Astrocyte of the spinal cord (primary cell): ENCODE measurements around the gene SH3RF3.

Experiments
- DNase-seq: peaks from one replicate; pipeline ENCODE4 v3.0.0; 2011; ENCODE audit warnings: low read depth, low spot score
- H3K4me3 ChIP-seq: 2 replicates; pipeline ENCODE4 v1.5.1; 2011; ENCODE audit warnings: low read depth, mild to moderate bottlenecking, low read length, moderate library complexity
- in situ Hi-C: cut with HindIII; loops from 2 replicates; pipeline ENCODE4 v1.10.0; 2017; ENCODE audit warnings: low sequenced_read_pairs
- TF ChIP-seq, protein P1 (sequence below): IDR thresholded peaks from 2 replicates; pipeline ENCODE4 v1.5.1; 2012; ENCODE audit warnings: low read depth, mild to moderate bottlenecking, low read length, inconsistent platforms

Gene SH3RF3

GRCh38 chr2:109516445-109517117 is 387.6 kb downstream of the SH3RF3 start:
- TF ChIP-seq, protein P1, sequence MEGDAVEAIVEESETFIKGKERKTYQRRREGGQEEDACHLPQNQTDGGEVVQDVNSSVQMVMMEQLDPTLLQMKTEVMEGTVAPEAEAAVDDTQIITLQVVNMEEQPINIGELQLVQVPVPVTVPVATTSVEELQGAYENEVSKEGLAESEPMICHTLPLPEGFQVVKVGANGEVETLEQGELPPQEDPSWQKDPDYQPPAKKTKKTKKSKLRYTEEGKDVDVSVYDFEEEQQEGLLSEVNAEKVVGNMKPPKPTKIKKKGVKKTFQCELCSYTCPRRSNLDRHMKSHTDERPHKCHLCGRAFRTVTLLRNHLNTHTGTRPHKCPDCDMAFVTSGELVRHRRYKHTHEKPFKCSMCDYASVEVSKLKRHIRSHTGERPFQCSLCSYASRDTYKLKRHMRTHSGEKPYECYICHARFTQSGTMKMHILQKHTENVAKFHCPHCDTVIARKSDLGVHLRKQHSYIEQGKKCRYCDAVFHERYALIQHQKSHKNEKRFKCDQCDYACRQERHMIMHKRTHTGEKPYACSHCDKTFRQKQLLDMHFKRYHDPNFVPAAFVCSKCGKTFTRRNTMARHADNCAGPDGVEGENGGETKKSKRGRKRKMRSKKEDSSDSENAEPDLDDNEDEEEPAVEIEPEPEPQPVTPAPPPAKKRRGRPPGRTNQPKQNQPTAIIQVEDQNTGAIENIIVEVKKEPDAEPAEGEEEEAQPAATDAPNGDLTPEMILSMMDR: peak; percentile 58
- DNase-seq: no peak
- in situ Hi-C loops: no loop called here
- no peak overlapping the region for H3K4me3 ChIP-seq

DNA sequence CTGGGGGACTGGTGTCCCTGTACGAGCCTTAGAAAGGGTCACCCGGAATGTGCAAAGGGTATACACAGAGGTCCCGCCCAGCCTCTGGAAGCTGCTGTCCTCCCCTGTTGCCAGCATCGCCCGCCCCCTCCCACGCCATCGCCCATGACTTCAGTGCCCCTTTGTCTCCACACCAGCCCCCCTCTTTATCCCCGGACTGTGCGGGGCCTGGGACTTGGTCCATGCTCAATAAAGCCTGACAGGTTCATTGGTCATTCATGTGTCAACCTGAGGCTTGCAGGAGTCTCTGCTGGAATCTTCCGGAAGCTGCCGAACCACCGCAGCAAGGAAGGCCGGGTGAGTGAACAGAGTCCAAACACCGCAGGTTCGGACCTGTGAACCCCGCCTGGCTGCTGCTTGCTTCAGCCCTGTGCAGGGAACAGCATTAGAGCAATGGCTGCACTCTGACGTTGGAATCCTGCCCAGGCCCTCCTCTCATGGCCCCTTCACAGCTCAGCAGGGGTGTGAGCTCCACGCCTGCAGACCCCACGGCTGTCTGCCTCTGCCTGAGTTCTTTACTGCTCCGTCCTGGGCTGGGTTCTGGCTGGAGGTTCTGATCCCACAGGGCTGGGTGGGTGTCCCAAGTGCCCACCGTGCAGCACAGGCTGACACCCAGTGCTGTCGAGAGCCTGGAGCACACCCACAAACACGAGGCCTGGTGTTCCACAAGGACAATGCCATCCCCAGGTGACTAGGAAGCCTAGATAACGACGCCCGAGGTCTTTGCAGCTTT is 388.3 kb downstream of the SH3RF3 start:
- DNase-seq: no peak
- TF ChIP-seq, protein P1: no peak
- in situ Hi-C loops: no loop called here

GRCh38 chr2:109519513-109519912 is 390.5 kb downstream of the SH3RF3 start:
- in situ Hi-C loops: no loop called here
- H3K4me3 ChIP-seq: no peak overlapping the region
- TF ChIP-seq, protein P1: no peak
- DNase-seq: no peak

More for the DNA sequence above, 388.3 kb downstream of the SH3RF3 start:
- no peak overlapping the region for H3K4me3 ChIP-seq

DNA sequence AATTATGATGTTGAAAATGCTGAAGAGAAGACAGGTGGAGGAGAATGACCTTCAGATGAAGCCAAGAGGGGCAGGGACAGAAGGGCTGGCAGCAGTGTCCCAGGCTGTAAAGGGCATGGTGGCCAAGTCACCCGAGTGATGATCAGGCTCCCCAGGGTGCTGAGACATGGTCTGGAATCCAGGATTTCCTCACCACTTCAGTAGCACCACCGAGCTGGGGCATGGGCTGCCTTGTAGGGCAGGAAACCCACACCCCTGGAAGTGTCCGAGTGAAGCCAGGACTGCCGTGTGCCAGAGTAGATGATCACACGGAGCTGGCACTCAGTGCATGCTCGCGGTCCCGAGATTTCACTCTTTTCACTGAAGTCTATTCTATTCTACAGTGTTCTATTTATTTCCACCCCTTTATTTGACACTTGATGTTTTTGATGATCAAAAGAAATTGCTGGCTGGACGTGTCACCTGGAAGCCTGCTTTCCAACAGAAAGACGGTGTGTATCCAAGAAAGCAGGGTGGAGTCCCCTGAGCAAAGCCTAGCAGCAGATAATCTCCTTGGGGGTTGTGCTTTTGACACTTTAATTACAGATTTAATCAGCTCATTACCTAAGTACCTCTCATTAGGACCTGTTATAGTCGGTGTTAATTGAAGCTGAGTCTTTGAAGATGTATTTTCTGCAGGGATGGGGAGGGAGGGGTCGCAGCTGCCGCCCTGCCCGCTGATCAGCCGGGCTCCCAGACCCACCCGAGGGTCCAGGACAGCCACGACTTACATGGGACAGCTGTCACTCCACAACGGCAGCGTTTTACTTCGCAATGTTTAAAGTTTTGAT is 392.4 kb downstream of the SH3RF3 start:
- in situ Hi-C loops: no loop called here
- TF ChIP-seq, protein P1: no peak
- H3K4me3 ChIP-seq: no peak overlapping the region
- DNase-seq: no peak

DNA sequence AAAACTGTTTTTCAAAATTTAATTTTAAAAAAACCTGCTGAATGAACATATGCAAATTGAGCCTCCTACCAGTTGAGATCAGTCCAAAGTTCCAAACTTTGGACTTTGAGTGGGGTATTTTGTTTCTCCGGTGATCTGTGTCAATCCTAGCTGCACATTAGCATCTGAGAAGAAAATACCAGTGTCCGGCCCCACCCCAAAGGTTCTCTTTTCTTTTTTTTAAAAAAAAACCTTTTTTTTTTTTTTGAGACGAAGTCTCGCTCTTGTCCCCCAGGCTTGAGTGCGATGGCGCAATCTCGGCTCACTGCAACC is 393.0 kb downstream of the SH3RF3 start:
- no peak for DNase-seq
- no peak overlapping the region for H3K4me3 ChIP-seq
- in situ Hi-C loops: no loop called here
- TF ChIP-seq, protein P1: no peak

- no peak overlapping the region for H3K4me3 ChIP-seq
- DNase-seq: no peak
- TF ChIP-seq, protein P1: no peak
- in situ Hi-C loops: no loop called here
Measured at GRCh38 chr2:109523121-109523520, 394.1 kb downstream of the SH3RF3 start.
